NCI-H1048 (cell line): ENCODE data around the gene UCKL1.
"Not testable (repeated sequence)": the region's sequence is repeated elsewhere in the genome, so short reads cannot be mapped to it uniquely, and the experiment has no call there.

Experiments used
- DNase-seq: peaks from one replicate; lab custom pipeline; 2025; lab: John Stamatoyannopoulos, UW

Gene UCKL1

DNA sequence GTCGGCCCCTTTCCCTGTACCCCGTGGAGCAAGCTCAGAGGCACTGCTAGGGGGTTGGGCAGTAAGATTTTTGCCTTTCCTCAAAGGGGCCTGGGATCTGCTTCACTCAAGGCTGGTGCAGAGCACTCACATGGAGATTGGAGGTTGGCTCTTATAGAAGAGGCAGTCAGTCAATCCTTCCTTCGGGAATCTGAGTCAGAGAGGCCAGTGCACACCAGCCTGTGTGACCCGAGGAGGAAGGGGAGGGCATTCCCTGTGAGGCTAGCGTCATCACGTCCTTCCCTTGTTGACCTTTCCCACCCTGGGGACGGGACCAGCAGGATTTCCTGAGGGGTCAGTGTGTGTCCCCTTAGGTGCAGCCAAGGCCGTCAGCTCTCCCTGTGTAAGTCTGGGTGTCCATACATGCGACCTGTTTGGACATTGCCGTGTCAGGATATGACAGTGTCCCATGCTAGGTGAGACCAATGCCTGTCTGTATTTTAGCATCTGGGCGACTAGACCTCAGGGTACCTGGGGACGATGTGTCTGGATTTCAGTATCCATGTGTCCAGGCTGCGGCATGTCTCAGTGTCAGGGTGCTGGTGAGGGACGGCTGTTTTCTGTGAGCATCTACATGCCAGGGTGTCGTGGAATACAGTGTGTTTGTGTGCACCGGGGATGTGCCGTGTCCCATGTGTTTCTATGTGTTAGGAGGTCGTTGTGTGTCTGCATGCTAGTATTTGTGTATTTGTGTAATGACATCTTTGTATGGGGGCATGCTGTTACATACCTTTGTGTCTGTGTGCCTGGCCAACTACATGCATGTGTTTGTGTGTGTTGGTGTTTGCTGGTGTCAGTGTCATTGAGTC, 16.3 kb upstream of the UCKL1 start:
- no peak for DNase-seq

DNA sequence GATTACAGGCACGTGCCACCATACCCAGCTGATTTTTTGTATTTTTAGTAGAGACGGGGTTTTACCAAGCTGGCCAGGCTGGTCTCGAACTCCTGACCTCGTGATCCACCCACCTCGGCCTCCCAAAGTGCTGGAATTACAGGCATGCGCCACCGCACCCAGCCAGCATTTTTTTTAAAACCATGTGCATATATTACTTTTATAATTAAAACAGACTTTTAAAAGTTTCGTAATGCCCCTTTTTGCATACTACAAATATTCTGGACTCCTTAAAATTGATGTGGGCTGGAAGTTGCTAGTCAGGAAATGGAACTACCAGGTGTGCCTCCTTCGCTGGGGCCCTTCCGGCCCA, 15.7 kb upstream of the UCKL1 start:
- DNase-seq = not testable (repeated sequence)

DNA sequence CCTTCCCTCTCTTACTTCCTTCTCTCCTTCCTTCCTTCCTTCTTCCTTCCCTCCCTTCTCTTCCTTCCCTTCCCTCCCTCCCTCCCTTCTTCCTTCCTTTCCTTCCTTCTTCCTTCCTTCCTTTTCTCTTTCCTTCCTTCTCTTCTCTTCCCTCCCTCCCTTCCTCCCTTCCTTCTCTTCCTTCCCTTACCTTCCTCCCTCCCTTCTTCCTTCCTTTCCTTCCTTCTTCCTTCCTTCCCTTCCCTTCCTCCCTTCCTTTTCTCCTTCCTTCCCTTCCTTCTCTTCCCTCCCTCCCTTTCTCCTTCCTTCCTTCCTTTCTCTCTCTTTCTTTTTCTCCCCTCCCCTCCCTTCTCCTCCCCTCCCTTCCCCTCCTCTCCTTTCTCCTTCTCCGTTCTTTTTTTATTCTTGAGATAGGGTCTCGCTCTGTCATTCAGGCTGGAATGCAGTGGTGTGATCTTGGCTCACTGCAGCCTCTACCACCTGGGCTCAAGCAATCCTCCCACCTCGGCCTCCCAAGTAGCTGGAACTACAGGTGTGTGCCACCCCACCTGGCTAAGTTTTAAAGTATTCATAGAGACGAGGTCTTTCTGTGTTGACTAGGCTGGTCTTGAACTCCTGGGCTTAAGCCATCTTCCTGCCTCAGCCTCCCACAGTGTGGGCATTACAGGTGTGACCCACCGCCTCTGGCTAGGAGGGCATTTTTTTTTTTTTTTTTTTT, 14.7 kb upstream of the UCKL1 start:
- no peak for DNase-seq

DNA sequence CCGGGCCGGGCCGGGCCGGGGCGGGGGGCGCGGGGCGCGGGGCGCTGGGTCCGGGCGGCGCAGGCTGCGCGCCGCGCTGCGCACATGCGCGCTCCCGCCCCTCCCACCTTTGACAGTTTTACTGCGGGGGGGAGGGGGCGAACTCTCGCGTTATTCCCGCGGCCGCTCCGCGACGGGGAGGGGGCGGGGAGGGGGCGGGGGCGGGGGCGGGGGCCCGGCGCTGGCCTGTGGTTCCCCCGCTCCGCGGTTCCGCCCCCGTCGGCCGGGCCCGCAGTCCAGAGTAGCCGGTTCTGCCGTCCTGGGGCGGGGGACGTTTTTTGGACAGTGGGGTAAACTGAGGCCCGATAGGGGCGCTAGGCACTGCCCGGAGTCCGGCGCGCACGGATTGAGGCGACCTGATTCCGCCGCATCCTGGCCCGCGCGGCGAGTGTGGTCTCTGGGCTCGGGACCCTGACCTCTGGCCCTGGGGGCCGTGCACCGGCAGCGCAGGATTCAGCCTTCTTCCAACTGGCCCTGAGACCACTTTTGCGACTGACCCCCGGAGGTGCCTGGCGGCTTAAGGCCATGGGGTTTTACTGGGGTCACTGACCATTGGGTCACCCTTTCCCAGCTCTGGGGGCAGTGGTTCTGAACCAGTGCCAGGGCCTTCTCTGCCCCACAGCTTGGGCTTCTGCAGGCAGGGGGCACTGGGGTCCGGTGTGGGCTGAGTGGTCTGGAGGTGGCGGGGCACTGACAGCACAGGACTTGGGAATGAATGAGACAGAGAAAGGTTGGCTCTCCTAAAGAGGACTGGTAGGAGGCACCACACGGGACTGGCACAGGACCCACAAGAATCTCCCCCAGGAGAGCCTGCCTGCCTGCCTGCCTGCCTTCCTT, 13.9 kb upstream of the UCKL1 start, which contains the start of gene ZNF512B:
ZNF512B (minus strand) TSS at position 93 of the 876 bp plus-strand sequence. CDS start 1,980 bp downstream, outside the sequence.
- DNase-seq = no peak

DNA sequence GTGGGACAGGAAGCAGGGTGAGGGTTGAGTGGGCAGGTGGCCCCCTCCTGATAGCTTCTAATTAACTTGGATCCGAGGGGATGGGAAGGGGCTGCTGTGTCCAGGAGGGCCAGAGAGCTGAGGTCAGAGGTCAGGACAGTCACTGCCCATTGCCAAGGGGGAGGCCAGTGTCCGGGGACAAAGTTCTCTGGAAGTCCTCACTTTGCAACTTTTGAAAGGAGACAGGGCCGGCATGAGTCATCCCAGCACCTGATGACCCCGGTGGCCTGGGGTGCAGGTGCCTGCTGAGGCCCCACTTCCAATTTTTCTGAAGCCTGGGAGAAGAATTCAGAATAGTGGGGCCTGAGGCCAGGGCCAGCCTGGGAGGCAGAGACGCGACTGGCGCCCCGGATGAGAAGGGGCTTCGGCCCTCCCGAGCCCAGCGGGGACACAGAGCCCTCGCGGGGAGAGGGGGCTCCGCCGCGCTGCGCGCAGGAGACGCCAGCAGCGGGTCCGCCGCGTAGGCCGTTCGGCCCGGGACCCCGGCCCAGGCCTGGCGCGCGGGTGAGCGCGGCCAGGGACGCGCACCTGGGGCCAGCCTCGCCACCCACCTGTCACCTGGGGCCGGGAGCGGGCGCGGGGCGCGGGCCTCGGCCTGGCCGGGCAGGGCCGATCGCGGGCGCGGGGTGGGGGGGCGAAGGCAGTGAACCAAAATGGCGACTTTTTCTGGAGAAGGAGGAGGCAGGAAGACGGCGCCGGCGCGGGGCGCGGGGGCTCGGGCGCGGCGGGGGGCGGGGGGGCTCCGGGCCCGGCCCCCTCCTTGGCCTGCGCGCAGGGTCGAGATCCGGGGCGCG, 12.9 kb upstream of the UCKL1 start:
- DNase-seq = no peak

DNA sequence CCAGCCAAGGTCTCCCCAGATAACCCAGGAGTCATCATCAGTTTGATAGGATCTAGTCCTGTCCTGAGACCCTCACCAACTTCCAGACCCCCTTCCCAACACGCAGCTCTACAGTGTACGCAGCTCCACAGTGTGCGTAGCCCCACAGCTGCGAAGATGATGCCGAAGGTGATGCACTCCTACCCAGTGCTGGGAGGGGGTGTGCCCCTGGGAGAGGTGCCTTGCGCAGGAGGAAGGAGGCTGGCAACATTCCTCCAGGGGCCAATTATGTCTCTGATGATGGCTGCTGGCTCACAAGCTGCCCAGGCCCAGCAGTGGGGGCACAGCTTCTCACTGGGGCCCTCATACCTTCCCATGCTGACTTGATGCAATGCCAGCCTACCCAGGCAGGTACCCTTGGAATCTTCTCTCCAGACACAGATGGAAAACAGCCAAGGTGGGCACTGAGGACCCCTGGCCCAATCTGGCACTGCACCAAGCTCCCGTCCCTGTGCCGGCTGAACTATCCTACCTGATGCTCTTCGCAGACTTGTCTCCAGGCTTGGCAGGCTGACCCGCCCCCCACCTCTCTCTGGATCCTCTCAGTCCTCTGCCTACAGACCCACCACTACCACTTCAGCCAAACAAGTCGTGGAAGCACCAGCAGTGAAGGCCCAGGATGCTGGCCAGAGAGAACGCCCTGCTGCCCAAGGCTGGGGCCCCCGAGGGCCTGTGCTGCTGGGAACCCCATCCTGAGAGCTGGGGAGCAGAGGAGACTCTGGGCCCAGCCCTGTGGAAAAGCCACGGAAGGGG, 12.1 kb upstream of the UCKL1 start:
- no peak for DNase-seq

DNA sequence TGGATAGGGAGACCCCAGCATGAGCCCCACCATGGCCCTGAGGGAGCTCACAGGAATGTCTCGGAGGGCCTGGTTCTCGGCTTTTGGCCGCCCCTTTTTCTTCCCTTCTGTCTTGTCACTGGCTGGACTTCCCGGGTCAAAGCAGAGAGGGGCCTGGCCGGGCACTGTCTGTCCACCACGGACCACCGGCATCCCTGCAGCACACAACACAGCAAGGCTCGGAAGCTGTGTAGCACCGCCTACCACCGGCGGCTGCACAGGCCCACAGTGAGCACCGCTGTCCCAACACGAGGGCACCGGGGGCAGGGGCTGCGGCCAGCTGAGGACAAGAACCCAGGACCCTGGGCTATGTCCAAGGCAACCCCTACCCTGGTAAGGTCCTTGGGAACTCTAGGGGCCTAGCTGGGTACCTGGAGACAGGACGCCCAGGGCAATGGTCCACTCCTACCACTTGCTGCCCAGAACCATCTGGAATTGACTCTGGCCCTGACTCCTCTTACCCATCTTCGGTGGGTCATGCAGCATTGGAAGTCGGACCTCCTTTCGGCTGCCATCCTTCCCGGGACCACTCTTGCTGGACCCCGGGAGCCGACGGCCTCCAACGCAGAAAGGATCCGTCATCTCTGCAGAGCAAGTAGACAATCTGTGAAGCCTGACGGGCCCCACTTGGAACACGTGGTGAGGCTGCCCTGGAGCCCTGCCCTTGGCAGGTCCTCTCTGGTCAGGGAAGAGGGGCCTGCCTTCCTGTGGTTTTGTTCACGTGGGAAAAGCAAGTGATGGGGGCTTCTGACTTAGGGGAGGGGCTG, 11.3 kb upstream of the UCKL1 start:
- no peak for DNase-seq

DNA sequence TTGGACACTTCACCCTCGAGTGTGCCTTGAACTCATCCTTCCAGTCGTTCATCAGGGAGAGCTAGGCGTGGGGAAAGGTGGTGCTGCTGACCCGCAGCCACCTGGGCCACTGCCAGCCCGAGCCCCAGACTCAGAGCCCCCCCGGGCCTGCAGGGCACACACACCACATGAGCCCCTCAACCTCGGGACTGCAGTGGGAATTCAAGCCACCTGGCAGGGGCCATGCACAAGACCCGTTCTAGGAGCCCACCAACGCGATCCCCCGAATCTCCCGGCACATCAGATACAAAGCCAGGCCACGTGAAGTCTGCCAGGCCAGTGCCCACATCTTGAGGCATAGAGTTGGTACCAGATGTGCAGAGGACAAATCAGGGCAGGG, 10.7 kb upstream of the UCKL1 start:
- DNase-seq = no peak

DNA sequence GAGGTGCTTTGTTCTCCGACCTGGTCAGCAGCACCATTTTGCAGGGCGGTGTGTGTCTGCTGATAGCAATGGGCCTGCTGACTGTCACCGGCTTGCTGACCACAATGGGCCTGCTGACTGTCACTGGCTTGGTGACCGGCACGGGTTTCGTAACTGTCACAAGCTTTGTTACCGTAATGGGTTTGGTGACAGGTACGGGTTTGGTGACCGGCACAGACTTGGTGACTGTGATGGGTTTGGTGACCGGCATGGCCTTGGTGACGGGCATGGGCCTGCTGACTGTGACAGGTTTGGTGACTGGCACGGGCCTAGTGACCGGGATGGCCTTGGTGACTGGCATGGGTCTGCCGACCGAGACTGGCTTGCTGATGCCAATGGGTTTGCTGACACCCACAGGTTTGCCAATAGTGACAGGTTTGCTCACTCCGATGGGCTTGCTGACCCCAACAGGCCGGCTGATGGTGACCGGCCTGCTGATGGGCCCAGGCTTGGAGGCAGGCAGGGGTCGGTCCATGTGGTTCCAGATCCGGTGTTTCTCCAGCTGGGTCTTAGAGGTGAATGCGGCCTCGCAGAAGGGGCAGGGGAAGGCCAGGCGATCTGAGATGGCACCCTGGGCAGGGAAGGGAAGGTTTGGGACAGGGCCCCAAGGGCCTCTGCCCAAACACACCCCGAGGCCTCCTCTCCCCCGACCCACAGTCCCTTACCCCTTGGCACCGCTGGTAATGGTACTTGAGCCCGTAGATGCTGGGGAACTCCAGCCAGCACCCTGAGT, 10.1 kb upstream of the UCKL1 start:
- DNase-seq = no peak

DNA sequence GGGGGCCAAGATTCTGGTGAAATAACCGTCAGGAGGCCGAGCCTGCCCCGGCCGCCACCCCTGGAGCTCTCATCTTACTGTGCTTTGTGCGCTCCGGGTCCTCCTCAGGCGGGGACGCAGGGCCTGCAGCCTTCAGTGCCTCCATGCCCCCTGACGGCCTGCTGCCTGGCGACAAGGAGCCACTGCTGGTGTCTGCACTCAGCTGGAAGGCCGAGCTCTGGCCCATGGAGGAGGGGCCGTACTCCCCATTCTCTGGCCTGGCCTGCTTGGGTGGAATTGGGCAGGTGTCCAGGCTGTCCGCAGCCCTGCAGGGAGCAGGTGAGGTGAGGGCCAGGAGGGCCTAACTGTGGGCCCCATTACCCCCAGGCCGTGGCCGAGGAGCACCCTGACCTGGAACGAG, 8.2 kb upstream of the UCKL1 start:
- no peak for DNase-seq

DNA sequence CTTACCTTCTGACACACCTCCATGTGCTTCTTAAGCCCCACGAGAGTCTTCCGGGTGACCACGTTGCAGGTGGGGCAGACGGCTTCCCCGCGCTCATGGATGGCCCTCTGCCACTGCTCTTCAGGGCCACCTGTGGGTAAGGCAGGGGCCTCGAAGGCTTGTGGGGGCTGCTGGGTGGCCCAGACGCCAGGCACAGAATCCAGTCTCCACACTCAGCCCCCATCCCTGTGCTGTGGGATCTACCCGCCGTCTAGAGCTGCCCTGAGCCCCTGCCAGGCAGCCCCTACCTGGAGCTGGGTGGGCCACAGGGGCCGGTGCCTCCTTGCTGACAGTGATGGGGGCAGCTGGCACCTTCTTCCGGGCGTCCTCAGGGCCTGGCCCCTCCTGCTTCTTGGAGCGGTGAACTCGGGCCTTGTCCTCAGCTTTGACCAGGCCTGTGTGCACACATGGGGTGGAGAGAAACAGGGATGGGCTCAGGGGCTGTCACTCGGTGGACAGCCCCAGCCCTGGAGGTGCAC, 7.6 kb upstream of the UCKL1 start:
- no peak for DNase-seq

DNA sequence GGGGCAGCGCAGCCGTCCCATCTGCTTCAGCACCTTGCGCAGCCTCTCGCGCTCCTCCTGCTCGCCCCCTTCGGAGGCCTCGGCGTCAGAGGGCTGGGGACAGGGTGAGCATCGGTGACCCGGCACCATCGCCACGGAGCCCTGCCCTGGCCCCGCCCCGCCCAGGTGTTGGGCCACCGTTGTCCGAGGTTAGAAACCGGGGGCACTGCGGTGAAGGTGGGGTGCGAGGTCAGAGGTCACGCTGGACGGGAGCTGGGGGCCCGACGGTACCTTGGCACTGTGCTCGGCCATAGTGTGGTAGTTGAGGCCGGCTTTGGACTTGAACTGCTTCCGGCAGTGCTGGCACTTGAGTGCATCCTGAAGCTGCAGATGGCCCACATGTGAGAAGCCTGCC, 7.1 kb upstream of the UCKL1 start:
- no peak for DNase-seq

DNA sequence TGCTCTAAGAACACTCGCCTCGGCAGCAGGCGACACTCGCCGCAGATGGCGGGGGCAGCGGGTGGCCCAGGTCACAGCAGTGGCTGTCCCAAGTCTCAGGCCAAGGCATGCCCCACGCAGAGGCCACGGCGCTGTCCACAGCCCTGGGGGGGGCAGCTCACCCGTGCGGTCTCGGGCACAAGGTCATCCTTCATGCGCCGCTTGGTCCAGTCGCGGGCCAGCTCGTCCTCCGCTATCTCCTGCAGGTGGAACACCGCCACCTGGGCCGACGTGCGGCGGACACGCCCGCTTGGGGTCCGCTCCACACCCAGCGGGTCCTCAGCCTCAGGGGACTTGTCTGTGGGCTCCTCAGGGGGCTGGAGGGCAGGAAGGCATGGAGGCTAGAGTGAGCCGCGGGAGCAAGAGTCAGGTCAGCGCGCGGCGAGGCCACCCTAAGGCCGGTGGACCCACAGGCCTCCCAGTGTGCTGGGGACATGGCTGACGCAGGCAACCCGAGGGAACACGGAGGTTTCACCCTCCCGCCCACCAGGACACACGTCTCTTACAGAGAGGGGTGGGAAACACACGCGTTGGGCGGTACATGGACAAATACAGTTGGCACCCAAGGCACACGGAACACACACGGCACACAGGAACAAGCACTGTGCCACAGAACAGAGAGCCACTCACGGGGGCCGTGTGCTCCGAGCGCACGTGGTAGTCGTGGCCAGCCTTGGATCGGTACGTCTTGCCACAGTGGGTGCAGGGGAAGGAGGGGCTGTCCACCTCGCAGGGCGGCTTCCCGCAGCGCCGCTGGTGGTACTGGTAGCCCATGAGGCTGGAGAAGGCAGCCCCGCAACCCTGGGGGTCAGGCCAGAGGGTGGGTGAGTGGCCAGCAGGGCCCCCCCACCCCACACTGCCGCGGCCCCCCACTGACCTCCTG, 6.5 kb upstream of the UCKL1 start:
- no peak for DNase-seq

DNA sequence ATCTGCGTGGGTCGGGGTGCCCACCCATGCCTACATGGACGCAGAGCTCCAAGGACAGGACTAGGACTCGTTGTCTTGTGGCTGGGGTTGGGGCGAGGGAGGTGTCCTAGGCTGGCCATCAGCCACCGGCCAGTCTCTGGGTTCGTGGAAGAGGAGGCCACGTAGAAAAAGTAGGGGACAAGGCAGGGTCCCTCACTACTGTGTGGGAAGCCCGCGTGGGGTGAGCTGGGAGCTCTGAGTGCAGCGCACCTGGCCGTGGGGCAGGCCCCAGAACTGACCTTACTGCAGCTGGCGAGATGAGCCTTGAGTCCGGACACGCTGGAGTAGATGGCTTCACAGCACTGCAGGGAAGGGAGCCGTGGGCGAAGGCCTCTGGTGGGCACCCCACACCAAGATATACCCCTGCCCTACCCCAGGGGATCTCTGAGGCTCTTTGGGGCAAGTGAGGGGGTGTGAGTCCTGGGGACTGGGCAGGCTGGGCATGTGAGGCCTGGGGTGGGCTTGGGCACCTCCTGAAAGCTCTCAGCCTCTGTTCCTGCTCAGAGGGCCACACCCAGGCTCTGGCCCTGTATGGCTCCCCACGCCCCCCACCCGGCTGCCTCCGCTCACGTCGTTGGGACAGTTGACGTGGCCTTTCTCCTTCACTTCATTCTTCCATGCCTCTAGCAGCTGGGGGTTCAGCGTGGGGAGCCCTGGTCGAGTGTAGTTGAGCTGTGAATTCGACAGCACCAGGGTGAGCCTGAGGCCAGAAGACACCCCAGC, 5.6 kb upstream of the UCKL1 start:
- DNase-seq = no peak

DNA sequence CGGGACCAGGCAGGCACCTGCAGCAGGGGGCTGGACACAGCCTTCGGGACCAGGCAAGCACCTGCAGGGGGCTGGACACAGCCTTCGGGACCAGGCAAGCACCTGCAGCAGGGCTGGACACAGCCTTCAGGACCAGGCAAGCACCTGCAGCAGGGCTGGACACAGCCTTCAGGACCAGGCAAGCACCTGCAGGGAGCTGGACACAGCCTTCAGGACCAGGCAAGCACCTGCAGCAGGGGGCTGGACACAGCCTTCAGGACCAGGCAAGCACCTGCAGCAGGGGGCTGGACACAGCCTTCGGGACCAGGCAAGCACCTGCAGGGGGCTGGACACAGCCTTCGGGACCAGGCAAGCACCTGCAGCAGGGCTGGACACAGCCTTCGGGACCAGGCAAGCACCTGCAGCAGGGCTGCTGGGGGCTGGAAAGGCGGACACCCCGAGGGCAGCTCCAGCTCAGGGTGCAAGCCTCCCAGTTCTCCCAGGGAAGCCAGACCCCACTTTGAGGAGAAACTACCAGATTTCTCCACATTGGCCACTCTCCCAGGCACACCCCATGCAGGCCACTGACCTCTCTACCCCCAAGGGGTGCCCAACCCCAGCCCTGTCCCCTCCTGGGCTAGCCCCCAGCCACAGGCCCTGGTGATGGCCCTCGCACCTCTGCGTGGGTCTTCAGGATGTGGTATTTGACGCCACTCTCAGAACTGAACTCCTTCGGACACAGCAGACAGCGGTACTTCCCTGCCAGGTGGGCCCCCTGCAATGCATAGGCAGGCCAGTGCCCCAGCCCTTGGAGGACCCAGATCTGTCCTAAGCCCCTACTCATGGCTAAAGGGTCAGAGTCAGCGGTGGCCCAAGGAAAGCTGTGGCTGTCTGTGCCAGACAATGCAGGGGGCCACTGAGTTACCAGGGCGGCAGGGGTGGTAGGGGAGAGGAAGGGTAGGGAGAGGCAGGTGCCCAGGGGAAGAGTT, 4.7 kb upstream of the UCKL1 start:
- not testable (repeated sequence) for DNase-seq

DNA sequence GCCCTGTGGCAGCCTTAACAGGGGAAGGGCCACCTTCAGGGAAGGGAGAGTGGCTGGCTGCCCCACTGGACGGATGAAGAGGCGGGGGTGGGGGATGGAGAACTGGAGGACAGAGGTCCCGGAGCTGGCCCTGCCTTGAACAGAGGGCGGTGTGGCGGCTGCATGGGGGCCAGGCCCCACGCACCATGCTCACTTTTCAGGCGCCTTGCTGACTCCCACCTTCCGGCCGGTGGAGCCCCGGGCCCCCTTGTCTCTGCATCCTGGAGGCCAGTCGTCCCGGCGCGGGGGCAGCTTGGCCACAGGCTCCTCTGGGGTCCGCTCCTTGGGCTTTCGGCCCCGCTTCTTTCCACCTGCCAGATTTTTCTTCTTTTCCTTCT, 3.5 kb upstream of the UCKL1 start:
- no peak for DNase-seq
